Mononuclear cell (primary cell): Measurements from ENCODE around the gene LOC101059915.
"Not testable (repeated sequence)": the region's sequence is repeated elsewhere in the genome, so short reads cannot be mapped to it uniquely, and the experiment has no call there.

Experiments used
- H3K27me3 ChIP-seq: 2 replicates; pipeline ENCODE4 v1.6.0; 2011; ENCODE audit warnings: low read length, control low read depth; ENCODE audit not compliant: insufficient read depth
- H3K4me1 ChIP-seq: 2 replicates; pipeline ENCODE4 v1.5.1; 2011; ENCODE audit warnings: mild to moderate bottlenecking, low read length, control low read depth; ENCODE audit not compliant: insufficient read depth
- H3K4me3 ChIP-seq: 2 replicates; pipeline ENCODE4 v1.5.1; 2011; ENCODE audit warnings: mild to moderate bottlenecking, low read length, moderate library complexity
- H3K9me3 ChIP-seq: 2 replicates; pipeline ENCODE4 v1.5.1; 2011; ENCODE audit warnings: low read depth, mild to moderate bottlenecking, control low read depth, low read length

The LOC101059915 gene

GRCh38 chrX:71661919-71662318, 5.4 kb upstream of the LOC101059915 start:
- no peak overlapping the region for H3K4me3 ChIP-seq
- no peaks in the 10 kb centered on the region for H3K27me3 ChIP-seq
- no peaks in the 10 kb centered on the region for H3K9me3 ChIP-seq
- peaks cover 8% of the 10 kb centered on the region for H3K4me1 ChIP-seq

GRCh38 chrX:71662654-71663053, 4.7 kb upstream of the LOC101059915 start:
- not testable (repeated sequence) for H3K4me3 ChIP-seq, H3K27me3 ChIP-seq, H3K9me3 ChIP-seq, H3K4me1 ChIP-seq

- H3K4me3 ChIP-seq, H3K9me3 ChIP-seq, H3K4me1 ChIP-seq, H3K27me3 ChIP-seq: not testable (repeated sequence)
Observed at GRCh38 chrX:71663238-71663637, 4.1 kb upstream of the LOC101059915 start.

DNA sequence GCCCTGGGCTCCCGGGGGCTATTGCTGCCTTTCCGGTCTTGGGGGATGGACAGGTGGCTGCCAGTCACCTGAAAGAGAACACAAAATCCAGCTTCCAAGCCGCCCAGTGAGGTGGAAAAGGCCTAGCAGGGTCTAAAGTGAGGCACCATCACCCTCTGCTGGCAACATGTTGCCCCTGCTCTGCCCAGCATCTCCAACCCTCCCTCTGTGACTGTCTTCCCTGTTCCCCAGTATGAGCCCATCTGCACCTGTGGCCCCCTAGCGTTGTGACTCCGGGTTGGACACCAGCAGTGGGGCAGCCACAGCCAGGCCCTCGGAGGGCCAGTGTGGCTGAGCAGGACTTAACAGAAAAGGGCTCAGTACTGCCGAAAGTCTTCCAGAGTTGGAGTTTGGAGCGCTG, 3.1 kb upstream of the LOC101059915 start:
- not testable (repeated sequence) for H3K9me3 ChIP-seq, H3K4me1 ChIP-seq, H3K27me3 ChIP-seq, H3K4me3 ChIP-seq

- Histone ChIP-seq H3K27me3 (no peaks in the 10 kb centered on the region), H3K4me3 (no peak overlapping the region), H3K4me1 (peaks cover 8% of the 10 kb centered on the region), H3K9me3 (no peaks in the 10 kb centered on the region)
Observed at GRCh38 chrX:71664889-71665491, 2.4 kb upstream of the LOC101059915 start.

GRCh38 chrX:71665747-71666146, 1.6 kb upstream of the LOC101059915 start:
- no peak overlapping the region for H3K4me3 ChIP-seq
- no peaks in the 10 kb centered on the region for H3K27me3 ChIP-seq
- no peaks in the 10 kb centered on the region for H3K9me3 ChIP-seq
- H3K4me1 ChIP-seq = peaks cover 8% of the 10 kb centered on the region

DNA sequence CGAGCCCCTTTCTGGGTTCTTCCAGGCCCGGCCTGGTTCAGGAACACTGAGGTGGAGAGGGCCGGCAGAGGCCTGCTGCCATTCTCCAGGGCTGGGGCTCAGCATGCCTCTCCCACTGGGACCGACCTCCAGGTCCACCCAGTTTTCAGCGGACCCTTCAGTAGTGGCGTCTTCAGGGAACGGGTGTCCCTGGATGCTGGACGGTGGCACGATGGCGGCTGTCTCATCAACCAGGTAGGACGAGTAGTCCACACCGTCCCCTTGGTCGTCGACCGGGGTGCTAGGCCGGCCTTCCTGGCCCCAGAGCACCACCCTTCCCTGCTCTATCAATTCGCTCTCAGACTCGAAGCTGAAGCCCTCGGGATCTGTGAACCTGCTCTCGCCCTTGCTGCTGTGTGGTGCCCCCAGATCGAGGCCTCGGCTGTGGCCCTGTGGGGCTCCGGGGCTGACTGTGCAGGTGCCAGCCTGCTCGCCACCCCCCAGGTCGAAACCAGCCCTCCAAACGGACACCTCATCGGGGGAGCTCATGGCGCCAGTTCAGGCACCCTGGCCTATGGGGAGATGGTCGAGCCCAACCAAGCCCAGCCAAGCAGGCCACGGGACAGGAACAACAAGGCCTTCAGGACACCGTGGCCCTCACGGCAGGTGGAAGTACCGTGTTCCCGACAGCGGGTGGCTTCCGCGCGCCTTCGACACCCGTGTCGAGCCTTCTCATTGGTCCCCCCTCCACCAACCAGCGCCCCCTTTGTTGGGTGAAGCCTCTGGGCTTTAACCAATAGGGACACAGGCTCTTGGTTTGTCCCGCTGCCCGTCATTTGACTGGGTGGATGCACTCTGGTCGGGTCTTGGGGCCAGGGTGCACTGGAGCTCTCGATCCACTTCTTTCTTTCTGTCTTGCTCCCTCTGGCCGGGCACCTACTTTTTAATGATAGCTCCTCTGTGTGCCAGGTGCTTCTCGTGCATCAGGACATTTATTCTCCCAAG, 814 bp upstream of the LOC101059915 start:
- Histone ChIP-seq H3K27me3 (no peaks in the 10 kb centered on the region), H3K4me1 (peaks cover 8% of the 10 kb centered on the region), H3K4me3 (no peak overlapping the region), H3K9me3 (no peaks in the 10 kb centered on the region)

DNA sequence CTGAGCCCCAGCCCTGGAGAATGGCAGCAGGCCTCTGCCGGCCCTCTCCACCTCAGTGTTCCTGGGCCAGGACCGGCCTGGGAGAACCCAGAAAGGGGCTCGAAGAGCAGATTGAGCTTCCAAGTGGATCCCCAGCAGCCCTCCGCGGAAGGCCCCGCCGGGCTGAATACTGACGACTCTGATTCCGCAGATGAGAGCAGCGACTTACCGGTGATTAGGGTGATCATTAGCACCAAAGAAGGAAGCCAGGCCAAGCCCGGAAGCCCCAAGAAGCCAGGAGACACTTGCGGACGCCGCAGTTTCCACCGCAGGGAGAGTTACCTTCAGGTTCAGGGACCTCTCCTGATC, 876 bp downstream of the LOC101059915 start:
- H3K4me1 ChIP-seq = peaks cover 2% of the 10 kb centered on the region
- H3K4me3 ChIP-seq = no peak overlapping the region
- no peaks in the 10 kb centered on the region for H3K9me3 ChIP-seq
- no peaks in the 10 kb centered on the region for H3K27me3 ChIP-seq

GRCh38 chrX:71669492-71669891, 2.1 kb downstream of the LOC101059915 start:
- Histone ChIP-seq H3K4me1 (no peaks in the 10 kb centered on the region), H3K27me3 (no peaks in the 10 kb centered on the region), H3K4me3 (no peak overlapping the region), H3K9me3 (no peaks in the 10 kb centered on the region)

- H3K4me3 ChIP-seq, H3K9me3 ChIP-seq, H3K4me1 ChIP-seq, H3K27me3 ChIP-seq: not testable (repeated sequence)
Observed at GRCh38 chrX:71669947-71670346, 2.6 kb downstream of the LOC101059915 start.

GRCh38 chrX:71671043-71671780, 3.9 kb downstream of the LOC101059915 start:
- Histone ChIP-seq H3K9me3 (no peaks in the 10 kb centered on the region), H3K27me3 (no peaks in the 10 kb centered on the region), H3K4me1 (no peaks in the 10 kb centered on the region)

GRCh38 chrX:71671938-71672337, 4.6 kb downstream of the LOC101059915 start:
- Histone ChIP-seq H3K4me3 (no peak overlapping the region), H3K9me3 (no peaks in the 10 kb centered on the region), H3K27me3 (no peaks in the 10 kb centered on the region), H3K4me1 (no peaks in the 10 kb centered on the region)

More at GRCh38 chrX:71671043-71671780, 3.9 kb downstream of the LOC101059915 start:
- no peak overlapping the region for H3K4me3 ChIP-seq

DNA sequence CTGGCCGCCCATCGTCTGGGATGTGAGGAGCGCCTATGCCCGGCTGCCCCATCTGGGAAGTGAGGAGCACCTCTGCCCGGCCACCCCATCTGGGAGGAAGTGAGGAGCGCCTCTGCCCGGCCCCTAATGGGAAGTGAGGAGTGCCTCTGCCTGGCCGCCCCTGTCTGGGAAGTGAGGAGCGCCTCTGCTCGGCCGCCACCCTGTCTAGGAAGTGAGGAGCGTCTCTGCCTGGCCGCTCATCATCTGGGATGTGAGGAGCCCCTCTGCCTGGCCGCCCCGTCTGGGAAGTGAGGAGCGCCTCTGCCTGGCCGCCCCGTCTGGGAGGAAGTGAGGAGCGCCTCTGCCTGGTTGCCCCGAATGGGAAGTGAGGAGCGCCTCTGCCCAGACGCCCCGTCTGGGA, 8.3 kb downstream of the LOC101059915 start:
- not testable (repeated sequence) for H3K4me3 ChIP-seq, H3K9me3 ChIP-seq, H3K27me3 ChIP-seq, H3K4me1 ChIP-seq

- H3K9me3 ChIP-seq, H3K4me3 ChIP-seq, H3K27me3 ChIP-seq, H3K4me1 ChIP-seq: not testable (repeated sequence)
Observed at GRCh38 chrX:71676068-71676795, 8.9 kb downstream of the LOC101059915 start.

DNA sequence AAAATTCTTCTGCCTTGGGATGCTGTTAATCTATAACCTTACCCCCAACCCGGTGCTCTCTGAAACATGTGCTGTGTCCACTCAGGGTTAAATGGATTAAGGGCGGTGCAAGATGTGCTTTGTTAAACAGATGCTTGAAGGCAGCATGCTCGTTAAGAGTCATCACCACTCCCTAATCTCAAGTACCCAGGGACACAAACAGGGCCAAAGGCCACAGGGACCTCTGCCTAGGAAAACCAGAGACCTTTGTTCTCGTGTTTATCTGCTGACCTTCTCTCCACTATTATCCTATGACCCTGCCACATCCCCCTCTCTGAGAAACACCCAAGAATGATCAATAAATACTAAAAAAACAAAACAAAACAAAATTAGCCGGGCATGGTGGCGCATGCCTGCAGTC, 9.8 kb downstream of the LOC101059915 start:
- not testable (repeated sequence) for H3K27me3 ChIP-seq, H3K9me3 ChIP-seq, H3K4me1 ChIP-seq, H3K4me3 ChIP-seq
